Urothelium cell line (cell line): ENCODE results near the gene RIPK3.

Experiments used
- DNase-seq: peaks from one replicate; pipeline ENCODE4 v3.0.0; 2011; ENCODE audit warnings: low spot score, mixed read lengths
- FAIRE-seq: peaks from 2 replicates; lab custom pipeline; 2011; peaks lifted over from hg19 to GRCh38; lab: Jason Lieb, UNC

The RIPK3 gene

GRCh38 chr14:24308342-24309124, 31.3 kb downstream of the RIPK3 start:
- FAIRE-seq = no peak
- no peak for DNase-seq

GRCh38 chr14:24307575-24308341, 32.0 kb downstream of the RIPK3 start, which contains the start of gene CIDEB:
Gene CIDEB, minus strand, starts transcription at chr14:24307977. Its CDS starts 119 bp downstream, at chr14:24307858.
- FAIRE-seq (no peak), DNase-seq (peak; percentile 73)

GRCh38 chr14:24307156-24307574, 32.6 kb downstream of the RIPK3 start:
- no peak for FAIRE-seq
- no peak for DNase-seq

GRCh38 chr14:24304019-24304387, 35.8 kb downstream of the RIPK3 start:
- FAIRE-seq (no peak), DNase-seq (no peak)

- no peak for FAIRE-seq
- no peak for DNase-seq
Measured at GRCh38 chr14:24300326-24300980, 39.3 kb downstream of the RIPK3 start.

GRCh38 chr14:24299255-24300191, 40.3 kb downstream of the RIPK3 start, which contains the start of the genes DHRS1 and NOP9:
Gene DHRS1, minus strand, starts transcription at chr14:24299780. Its CDS starts 674 bp downstream, at chr14:24299106.
Gene NOP9, plus strand, starts transcription at chr14:24299850. Its CDS starts 105 bp downstream, at chr14:24299955.
- DNase-seq (peak; percentile 92), FAIRE-seq (no peak)

- no peak for FAIRE-seq
Measured at GRCh38 chr14:24298892-24299254, 40.9 kb downstream of the RIPK3 start.

GRCh38 chr14:24297190-24297964, 42.4 kb downstream of the RIPK3 start:
- no peak for FAIRE-seq
- peak; percentile 32 for DNase-seq

More at GRCh38 chr14:24298892-24299254, 40.9 kb downstream of the RIPK3 start:
- peak; percentile 65 for DNase-seq

- FAIRE-seq (no peak), DNase-seq (peak; percentile 75)
Measured at GRCh38 chr14:24296341-24297157, 43.2 kb downstream of the RIPK3 start.

GRCh38 chr14:24293525-24293924, 46.3 kb downstream of the RIPK3 start:
- DNase-seq = no peak
- no peak for FAIRE-seq

GRCh38 chr14:24292118-24292807, 47.5 kb downstream of the RIPK3 start:
- FAIRE-seq (no peak), DNase-seq (no peak)

GRCh38 chr14:24291446-24292117, 48.2 kb downstream of the RIPK3 start:
- FAIRE-seq = no peak

GRCh38 chr14:24290746-24291145, 49.0 kb downstream of the RIPK3 start:
- no peak for FAIRE-seq

More at GRCh38 chr14:24291446-24292117, 48.2 kb downstream of the RIPK3 start:
- no peak for DNase-seq

GRCh38 chr14:24289649-24290280, 50.0 kb downstream of the RIPK3 start:
- DNase-seq (no peak), FAIRE-seq (no peak)

More at GRCh38 chr14:24290746-24291145, 49.0 kb downstream of the RIPK3 start:
- no peak for DNase-seq

- FAIRE-seq = no peak
Measured at GRCh38 chr14:24286996-24287395, 52.8 kb downstream of the RIPK3 start.

More at GRCh38 chr14:24286996-24287395, 52.8 kb downstream of the RIPK3 start:
- DNase-seq = no peak
